NCI-H524 treated with DMSO at 0.1 percent for 48 hours (cell line): ENCODE results near the gene GOLIM4.
A peak's percentile ranks its signal among the peaks of the same experiment; 100 is the strongest.
"Not testable (repeated sequence)": the region's sequence is repeated elsewhere in the genome, so short reads cannot be mapped to it uniquely, and the experiment has no call there.

Experiments
- DNase-seq: peaks from one replicate; lab custom pipeline; 2025; lab: John Stamatoyannopoulos, UW

The GOLIM4 gene, protein sequence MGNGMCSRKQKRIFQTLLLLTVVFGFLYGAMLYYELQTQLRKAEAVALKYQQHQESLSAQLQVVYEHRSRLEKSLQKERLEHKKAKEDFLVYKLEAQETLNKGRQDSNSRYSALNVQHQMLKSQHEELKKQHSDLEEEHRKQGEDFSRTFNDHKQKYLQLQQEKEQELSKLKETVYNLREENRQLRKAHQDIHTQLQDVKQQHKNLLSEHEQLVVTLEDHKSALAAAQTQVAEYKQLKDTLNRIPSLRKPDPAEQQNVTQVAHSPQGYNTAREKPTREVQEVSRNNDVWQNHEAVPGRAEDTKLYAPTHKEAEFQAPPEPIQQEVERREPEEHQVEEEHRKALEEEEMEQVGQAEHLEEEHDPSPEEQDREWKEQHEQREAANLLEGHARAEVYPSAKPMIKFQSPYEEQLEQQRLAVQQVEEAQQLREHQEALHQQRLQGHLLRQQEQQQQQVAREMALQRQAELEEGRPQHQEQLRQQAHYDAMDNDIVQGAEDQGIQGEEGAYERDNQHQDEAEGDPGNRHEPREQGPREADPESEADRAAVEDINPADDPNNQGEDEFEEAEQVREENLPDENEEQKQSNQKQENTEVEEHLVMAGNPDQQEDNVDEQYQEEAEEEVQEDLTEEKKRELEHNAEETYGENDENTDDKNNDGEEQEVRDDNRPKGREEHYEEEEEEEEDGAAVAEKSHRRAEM

GRCh38 chr3:168095611-168096209 lies at the start of gene GOLIM4:
Gene GOLIM4 (minus strand): TSS chr3:168095924. CDS start chr3:168095285, 639 bp downstream.
- peak; percentile 94 for DNase-seq

- no peak for DNase-seq
Measured at GRCh38 chr3:168141405-168141998, 45.8 kb upstream of the GOLIM4 start.

GRCh38 chr3:168139947-168140346 lies 44.2 kb upstream of the GOLIM4 start:
- DNase-seq: no peak

- no peak for DNase-seq
Measured at GRCh38 chr3:168138421-168138820, 42.7 kb upstream of the GOLIM4 start.

- no peak for DNase-seq
Measured at GRCh38 chr3:168134931-168135330, 39.2 kb upstream of the GOLIM4 start.

DNA sequence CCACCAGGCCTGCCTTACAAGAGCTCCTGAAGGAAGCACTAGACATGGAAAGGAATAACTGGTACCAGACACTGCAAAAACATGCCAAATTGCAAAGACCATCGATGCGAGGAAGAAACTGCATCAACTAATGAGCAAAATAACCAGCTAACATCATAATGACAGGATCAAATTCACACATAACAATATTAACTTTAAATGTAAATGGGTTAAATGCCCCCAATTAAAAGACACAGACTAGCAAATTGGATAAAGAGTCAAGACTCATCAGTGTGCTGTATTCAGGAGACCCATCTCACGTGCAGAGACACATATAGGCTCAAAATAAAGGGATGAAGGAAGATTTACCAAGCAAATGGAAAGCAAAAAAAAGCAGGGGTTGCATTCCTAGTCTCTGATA lies 34.5 kb upstream of the GOLIM4 start:
- not testable (repeated sequence) for DNase-seq

GRCh38 chr3:168128463-168128862 lies 32.7 kb upstream of the GOLIM4 start:
- DNase-seq: not testable (repeated sequence)

DNA sequence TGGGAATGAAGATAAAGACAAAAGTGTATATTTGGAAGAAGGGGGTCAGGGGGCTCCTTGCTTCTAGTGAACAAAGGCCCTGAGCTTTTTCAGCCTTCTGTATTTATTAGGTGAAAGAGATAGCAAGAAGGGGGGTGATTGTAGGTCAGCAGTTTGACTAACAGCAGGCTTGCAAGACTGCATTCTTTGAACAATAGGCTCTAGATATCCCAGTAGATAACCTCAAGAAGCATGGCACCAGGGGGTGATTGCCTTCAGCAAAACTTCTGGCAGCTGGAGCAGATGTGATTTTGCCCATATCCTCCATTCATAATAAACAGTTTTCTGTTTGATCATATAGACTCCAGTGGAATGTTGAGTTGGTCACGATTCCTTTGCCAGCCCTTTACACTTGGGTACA lies 31.7 kb upstream of the GOLIM4 start:
- no peak for DNase-seq

DNA sequence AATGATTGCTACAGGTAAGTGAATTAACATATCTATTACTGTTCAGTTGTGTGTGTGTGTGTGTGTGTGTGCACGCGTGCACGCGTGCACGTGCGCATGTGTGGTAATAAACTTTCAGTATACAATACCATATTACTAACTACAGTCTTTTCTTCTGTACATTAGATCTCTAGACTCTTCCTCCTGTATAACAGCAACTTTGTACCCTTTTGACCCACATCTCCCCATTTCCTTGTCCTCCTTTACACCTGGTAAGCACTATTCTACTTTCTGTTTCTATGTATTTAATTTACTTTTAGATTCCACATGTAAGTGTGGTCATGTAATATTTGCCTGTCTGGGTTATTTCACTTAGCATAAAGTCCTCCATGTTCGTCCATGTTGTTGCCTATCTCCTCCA lies 29.1 kb upstream of the GOLIM4 start:
- DNase-seq: no peak

- no peak for DNase-seq
Measured at GRCh38 chr3:168124291-168124690, 28.6 kb upstream of the GOLIM4 start.

DNA sequence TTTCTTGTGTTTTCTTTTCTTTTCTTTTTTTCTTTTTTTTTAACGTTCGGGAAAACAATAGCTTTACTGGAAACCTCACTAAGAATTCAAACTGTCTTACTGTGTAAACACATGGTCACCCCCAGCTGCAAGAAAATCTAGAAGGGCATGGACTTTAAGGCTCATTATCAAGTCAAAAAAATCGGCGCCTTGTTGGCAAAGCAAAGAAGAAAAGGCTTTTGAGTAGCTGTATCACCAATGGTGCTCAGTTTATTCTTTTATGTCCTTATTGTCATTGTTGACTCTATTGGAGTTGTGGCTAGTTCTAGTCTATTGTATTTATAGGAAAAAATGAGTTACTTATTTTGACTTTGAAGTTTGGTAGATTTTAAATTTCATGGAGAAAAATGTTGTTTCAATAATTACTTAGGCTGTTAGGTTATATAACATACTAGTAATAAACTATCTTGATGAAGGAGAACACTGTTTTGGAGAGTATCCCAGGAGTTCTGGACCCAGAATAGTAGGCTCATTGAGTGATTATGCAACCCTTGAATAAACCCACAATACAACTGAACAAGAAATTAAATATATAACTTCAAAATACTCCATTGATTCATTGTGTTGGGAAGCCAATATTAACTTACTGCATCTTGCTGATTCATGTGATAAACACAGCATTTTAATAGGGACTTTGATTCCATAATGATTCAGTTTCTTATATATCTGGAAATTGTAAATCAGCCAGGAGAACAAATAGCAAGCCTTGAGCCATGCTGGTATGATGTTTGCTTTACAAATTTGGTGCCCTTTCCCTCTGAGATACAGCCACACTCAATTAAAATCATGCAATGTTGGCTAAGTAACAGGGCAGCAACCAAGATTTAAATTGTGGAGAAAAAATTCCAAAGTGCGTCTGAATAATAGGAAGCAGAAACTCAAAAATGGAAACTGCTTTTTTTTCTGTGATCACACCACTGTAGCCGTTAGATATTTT lies 27.8 kb upstream of the GOLIM4 start:
- no peak for DNase-seq

- no peak for DNase-seq
Measured at GRCh38 chr3:168121184-168122017, 25.7 kb upstream of the GOLIM4 start.

DNA sequence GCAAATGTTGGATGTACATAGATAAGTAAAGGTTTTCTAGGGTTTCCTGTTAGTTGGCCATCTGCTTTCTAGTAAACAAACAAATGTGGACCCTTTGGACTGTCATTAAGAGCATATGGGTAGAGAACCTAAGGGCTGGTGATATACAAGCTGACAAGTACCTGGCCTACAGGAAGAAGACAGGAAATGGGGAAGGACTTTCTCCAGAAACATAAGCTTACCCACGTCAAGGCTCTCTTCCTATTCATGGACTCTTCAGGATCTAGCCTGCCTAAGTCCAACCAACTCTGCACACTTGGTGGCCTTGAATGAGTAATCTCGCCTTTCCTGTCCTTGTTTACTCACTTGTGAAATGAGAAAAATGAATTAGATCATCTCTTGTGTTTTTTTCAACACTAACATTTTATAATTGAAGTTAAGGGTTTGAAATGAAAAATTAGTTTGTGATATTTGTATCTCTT lies 22.2 kb upstream of the GOLIM4 start:
- DNase-seq: no peak

DNA sequence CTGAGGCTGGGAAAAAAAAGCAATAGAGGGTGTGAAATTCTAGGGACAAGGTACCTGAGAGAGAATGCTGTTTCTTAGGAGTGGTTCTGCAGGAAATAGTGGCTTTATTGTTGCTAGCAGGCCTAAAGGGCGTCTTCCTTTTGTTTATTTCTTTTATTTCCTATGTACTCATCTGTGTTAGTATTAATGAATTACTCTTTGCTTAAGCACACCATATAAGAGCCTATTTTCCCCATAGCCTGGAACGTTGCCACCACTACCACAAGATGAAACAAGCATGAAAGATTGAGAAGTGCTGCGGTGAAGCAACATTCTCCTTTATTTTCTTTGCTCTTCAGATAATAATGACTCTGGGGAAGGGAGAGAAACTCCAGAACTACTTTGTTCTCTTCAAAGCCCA lies 21.3 kb upstream of the GOLIM4 start:
- no peak for DNase-seq

DNA sequence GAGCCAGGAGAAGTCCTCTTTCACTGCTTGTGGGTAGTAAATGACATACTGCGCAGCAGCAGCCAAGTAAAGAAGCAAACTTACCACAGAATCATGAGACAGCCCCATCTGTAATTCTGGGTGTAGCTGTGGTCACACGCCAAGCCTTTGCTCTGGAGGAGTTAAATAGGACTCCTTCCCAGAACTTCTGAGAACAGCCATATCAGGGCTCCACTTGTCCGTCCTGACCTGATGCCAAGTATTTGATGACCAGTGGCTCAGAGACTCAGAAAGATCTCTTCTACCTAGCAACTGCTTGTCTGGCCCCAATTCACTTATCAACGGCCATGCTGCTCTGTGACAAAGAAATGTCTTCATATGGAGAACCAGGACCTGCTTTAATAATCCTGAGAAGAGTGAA lies 20.6 kb upstream of the GOLIM4 start:
- DNase-seq: no peak

- no peak for DNase-seq
Measured at GRCh38 chr3:168113848-168114247, 18.1 kb upstream of the GOLIM4 start.

GRCh38 chr3:168112894-168113293 lies 17.2 kb upstream of the GOLIM4 start:
- DNase-seq: no peak

- no peak for DNase-seq
Measured at GRCh38 chr3:168104361-168104760, 8.6 kb upstream of the GOLIM4 start.

- no peak for DNase-seq
Measured at GRCh38 chr3:168102735-168103410, 7.1 kb upstream of the GOLIM4 start.
